Muscle of leg (tissue), 16 donors: ENCODE measurements around the gene AP2S1. TPM values are rescaled to one million over a fixed set of nuclear protein-coding genes. Genes with fewer than 3 reads are reported as not detected.

Experiments
- DNase-seq: peaks from one replicate; pipeline ENCODE4 v3.0.0; 2013
- H3K27ac ChIP-seq: one replicate; pipeline ENCODE4 v1.5.1; 2013; ENCODE audit warnings: mild to moderate bottlenecking, low read length, control low read depth
- H3K27me3 ChIP-seq: one replicate; pipeline ENCODE4 v1.6.1; 2013; ENCODE audit warnings: low read length; ENCODE audit not compliant: control insufficient read depth, insufficient read depth
- H3K36me3 ChIP-seq: one replicate; pipeline ENCODE4 v1.6.1; 2013; ENCODE audit warnings: low read length; ENCODE audit not compliant: control insufficient read depth, insufficient read depth
- H3K4me1 ChIP-seq: one replicate; pipeline ENCODE4 v1.6.1; 2013; ENCODE audit warnings: low read length; ENCODE audit not compliant: control insufficient read depth, insufficient read depth
- H3K4me3 ChIP-seq: one replicate; pipeline ENCODE4 v1.5.1; 2013; ENCODE audit warnings: low read length, control low read depth
- H3K9me3 ChIP-seq: replicated peaks from 2 replicates; pipeline ENCODE4 v1.6.1; 2013; ENCODE audit warnings: low read depth, low read length; ENCODE audit not compliant: control insufficient read depth
- WGBS: methylation state at CpG from one replicate; pipeline ENCODE4 v1.1.5; 2013; ENCODE audit warnings: missing lambda C conversion rate; ENCODE audit not compliant: insufficient coverage; 5-methylcytosine and 5-hydroxymethylcytosine counted together
- long read RNA-seq, 11 donors: transcript quantifications; one replicate each; lab custom pipeline, GENCODE V29; 2026
- polyA plus RNA-seq, 8 donors: library from polyadenylated mRNA; unstranded; fragments of 120-200 nt; gene quantifications; one replicate each; pipeline versions ENCODE4 v1.2.1 to v1.2.3, GENCODE V29; 2013; ENCODE audit warnings: inconsistent platforms in 1 of 8, low replicate concordance in 1 of 8; ENCODE audit not compliant: insufficient read length in 8 of 8, insufficient read depth in 1 of 8
- total RNA-seq: library from RNA; stranded (reverse); fragments of 120-200 nt; gene quantifications from one replicate; pipeline ENCODE4 v1.2.4, GENCODE V29; 2013

AP2S1 gene
- total RNA-seq, result 70.4 TPM
- polyA plus RNA-seq, result 10 to 100 TPM; 52.8 to 72.3 (median 67.2) TPM
- long read RNA-seq, donor 1, transcript AP2S1-201 (5 exons, 935 nt), result major isoform, 17 of 19 reads
- long read RNA-seq, donor 1, partial matches to known transcripts, result 0 of 19 reads
- long read RNA-seq, donor 1, other reads (novel, unspliced or antisense), result 0 of 19 reads
- long read RNA-seq, donor 2, transcript AP2S1-201 (5 exons, 935 nt), result major isoform, 6 of 7 reads
- long read RNA-seq, donor 2, partial matches to known transcripts, result 0 of 7 reads
- long read RNA-seq, donor 2, other reads (novel, unspliced or antisense), result 0 of 7 reads
- long read RNA-seq, donor 3, transcript AP2S1-201 (5 exons, 935 nt), result major isoform, 34 of 40 reads
- long read RNA-seq, donor 3, partial matches to known transcripts, result 0 of 40 reads
- long read RNA-seq, donor 3, other reads (novel, unspliced or antisense), result 0 of 40 reads
- long read RNA-seq, donor 4, transcript AP2S1-201 (5 exons, 935 nt), result major isoform, 39 of 50 reads
- long read RNA-seq, donor 4, partial matches to known transcripts, result 0 of 50 reads
- long read RNA-seq, donor 4, other reads (novel, unspliced or antisense), result 0 of 50 reads
- long read RNA-seq, donor 5, transcript AP2S1-204 (4 exons, 707 nt), result minor isoform, 7 of 126 reads
- long read RNA-seq, donor 5, transcript AP2S1-203 (4 exons, 636 nt), result minor isoform, 5 of 126 reads
- long read RNA-seq, donor 5, transcript AP2S1-201 (5 exons, 935 nt), result major isoform, 108 of 126 reads
- long read RNA-seq, donor 5, partial matches to known transcripts, result 0 of 126 reads
- long read RNA-seq, donor 5, other reads (novel, unspliced or antisense), result 0 of 126 reads
- long read RNA-seq, donor 6, transcript AP2S1-201 (5 exons, 935 nt), result major isoform, 51 of 59 reads
- long read RNA-seq, donor 6, partial matches to known transcripts, result 0 of 59 reads
- long read RNA-seq, donor 6, other reads (novel, unspliced or antisense), result 0 of 59 reads
- long read RNA-seq, donor 7, transcript AP2S1-201 (5 exons, 935 nt), result major isoform, 51 of 68 reads
- long read RNA-seq, donor 7, transcript AP2S1-204 (4 exons, 707 nt), result minor isoform, 5 of 68 reads
- long read RNA-seq, donor 7, partial matches to known transcripts, result 0 of 68 reads
- long read RNA-seq, donor 7, other reads (novel, unspliced or antisense), result 0 of 68 reads
- long read RNA-seq, donor 8, transcript AP2S1-201 (5 exons, 935 nt), result major isoform, 32 of 45 reads
- long read RNA-seq, donor 8, partial matches to known transcripts, result 0 of 45 reads
- long read RNA-seq, donor 8, other reads (novel, unspliced or antisense), result 0 of 45 reads
- long read RNA-seq, donor 9, transcript AP2S1-201 (5 exons, 935 nt), result major isoform, 29 of 38 reads
- long read RNA-seq, donor 9, partial matches to known transcripts, result 0 of 38 reads
- long read RNA-seq, donor 9, other reads (novel, unspliced or antisense), result 0 of 38 reads
- long read RNA-seq, donor 10, transcript AP2S1-201 (5 exons, 935 nt), result major isoform, 65 of 83 reads
- long read RNA-seq, donor 10, transcript AP2S1-204 (4 exons, 707 nt), result minor isoform, 5 of 83 reads
- long read RNA-seq, donor 10, partial matches to known transcripts, result 0 of 83 reads
- long read RNA-seq, donor 10, other reads (novel, unspliced or antisense), result 0 of 83 reads
- long read RNA-seq, donor 11, transcript AP2S1-203 (4 exons, 636 nt), result minor isoform, 6 of 63 reads
- long read RNA-seq, donor 11, transcript AP2S1-201 (5 exons, 935 nt), result major isoform, 54 of 63 reads
- long read RNA-seq, donor 11, partial matches to known transcripts, result 0 of 63 reads
- long read RNA-seq, donor 11, other reads (novel, unspliced or antisense), result 0 of 63 reads

DNA sequence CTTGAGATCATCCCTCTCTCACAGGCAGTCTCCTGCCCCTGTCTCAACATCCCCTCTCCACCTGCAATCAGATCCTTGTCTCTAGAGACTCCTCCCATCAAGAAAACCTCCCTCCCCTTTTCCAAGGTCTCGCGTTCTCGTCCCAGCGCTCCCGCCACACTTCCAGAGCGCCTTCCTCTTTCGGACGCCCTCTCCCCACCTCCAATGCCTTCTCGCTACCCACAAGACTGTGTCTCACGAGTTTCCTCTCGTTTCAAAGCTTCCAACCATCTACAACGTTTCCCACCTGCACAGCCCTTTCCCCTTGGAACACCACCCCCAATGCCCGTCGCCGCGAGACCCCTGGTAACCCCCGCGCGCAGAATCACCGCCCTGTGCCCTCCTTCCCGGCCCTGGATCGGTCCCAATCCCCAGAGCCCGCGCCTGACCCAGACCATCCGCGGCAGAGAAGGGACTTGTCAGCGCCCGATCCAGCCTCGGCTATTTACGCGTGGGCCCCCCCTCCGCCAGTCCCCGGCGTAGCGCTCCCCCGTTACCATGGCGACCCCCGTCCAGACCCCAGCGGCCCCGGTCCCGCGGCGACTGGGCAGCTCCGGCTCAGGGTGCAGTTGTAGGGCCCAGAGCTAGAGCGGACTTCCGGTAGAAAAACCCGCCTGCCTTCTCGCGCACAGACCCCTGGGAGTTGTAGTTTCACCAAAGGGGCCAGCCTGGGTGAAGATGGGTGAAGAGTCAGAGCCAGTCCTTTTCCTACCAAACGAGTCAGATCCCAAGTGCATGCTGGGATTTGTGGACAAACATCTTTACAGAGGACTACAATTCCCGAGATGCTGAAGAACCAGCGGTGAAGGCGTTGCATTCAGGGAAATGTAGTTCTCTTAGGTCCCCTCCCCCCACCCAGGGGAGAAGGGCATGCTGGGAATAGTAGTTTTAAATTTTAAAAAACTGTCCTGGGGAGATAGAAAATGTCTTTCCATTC is at the start of gene AP2S1:
Gene AP2S1 (minus strand): TSS at position 619 of the 976 bp plus-strand sequence. CDS start 80 bp downstream, at position 539.
- DNase-seq, result peak; percentile 100
- Histone ChIP-seq H3K4me3 (peak within 1 kb of the TSS; percentile 97), H3K36me3 (peaks cover 4% of the 10 kb centered on the region), H3K4me1 (peaks cover 12% of the 10 kb centered on the region), H3K9me3 (no peaks in the 10 kb centered on the region), H3K27ac (peak within 1 kb of the TSS; percentile 97), H3K27me3 (no peaks in the 10 kb centered on the region)
- WGBS, result under 1% methylated on average over 39 of the region's 53 CpGs

DNA sequence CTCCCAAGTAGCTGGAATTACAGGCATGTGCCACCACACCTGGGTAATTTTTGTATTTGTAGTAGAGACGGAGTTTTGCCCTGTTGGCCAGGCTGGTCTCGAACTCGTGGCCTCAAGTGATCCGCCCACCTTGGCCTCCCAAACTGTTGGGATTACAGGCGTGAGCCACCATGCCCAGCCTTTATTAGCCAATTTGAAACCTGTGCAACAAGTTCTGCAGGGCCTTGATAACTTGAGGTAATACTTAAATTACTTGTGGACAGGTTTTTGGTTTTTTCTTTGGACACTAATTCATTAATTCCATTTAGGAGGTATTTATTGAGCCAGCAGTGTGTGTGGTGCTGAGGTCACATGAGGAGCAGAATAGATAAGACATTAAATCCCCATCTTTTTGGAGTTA is 49.7 kb upstream of the AP2S1 start:
- DNase-seq, result no peak
- Histone ChIP-seq H3K27ac (no peak overlapping the region), H3K4me3 (no peak overlapping the region), H3K9me3 (no peaks in the 10 kb centered on the region), H3K4me1 (peaks cover 38% of the 10 kb centered on the region), H3K36me3 (no peaks in the 10 kb centered on the region), H3K27me3 (no peaks in the 10 kb centered on the region)
- 100% methylated on average over 4 of the region's 5 CpGs for WGBS

DNA sequence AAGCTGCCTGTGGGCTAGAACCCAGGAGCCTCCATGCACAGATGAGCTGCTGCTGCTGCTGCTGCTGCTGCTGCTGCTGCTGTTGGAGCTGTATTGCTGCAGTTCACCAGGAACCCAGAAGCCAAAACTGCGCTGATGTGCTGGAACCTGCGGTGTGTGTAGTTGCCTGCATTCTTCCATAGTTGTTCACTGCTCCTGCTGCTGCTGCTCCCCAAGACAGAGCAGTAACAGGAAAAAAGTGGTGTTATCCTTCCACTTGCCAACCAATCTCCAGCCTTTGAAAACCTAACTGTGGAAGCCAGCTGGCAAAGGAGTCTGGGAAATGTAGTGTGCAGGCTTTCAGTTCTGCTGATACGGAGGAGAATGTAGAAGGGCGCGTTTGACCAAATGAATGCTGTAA is 48.1 kb upstream of the AP2S1 start:
- no peak overlapping the region for H3K4me3 ChIP-seq

DNA sequence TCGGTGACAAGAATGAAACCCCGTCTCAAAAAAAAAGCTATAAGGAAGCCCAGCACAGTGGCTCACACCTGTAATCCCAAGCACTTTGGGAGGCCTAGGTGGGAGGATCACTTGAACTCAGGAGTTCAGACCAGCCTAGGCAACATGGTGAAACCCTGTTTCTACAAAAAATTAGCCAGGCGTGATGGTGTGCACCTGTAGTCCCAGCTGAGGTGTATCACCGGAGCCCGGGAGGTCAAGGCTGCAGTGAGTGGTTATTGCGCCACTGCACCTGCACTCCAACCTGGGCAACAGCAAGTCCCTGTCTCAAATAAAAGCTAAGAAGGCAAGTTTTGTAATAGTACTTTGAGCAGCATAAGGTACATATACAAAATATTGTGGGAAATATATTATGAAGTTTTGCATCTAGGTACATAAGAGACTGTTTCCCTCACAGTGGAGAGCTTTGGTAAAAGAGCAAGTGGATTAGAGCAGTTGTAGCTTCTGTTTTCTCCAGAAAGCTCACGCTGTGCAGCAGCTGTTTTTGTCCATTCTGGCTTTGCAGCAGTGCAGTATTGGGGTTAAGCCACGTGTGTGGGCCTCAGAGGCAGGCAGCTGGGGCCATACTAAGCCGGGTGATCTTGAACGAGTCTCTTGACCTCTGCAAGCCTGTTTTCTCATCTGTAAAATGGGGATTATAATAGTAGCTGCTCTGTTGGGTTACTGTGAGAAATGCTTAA is 45.6 kb upstream of the AP2S1 start:
- Histone ChIP-seq H3K4me1 (peaks cover 14% of the 10 kb centered on the region), H3K27me3 (no peaks in the 10 kb centered on the region), H3K27ac (peak overlapping the region; percentile 29), H3K9me3 (no peaks in the 10 kb centered on the region), H3K36me3 (no peaks in the 10 kb centered on the region), H3K4me3 (no peak overlapping the region)
- peak; percentile 69 for DNase-seq
- WGBS, result 76% methylated on average over 8 of the region's 10 CpGs

More for the DNA sequence above, 48.1 kb upstream of the AP2S1 start:
- DNase-seq, result peak; percentile 90
- Histone ChIP-seq H3K36me3 (no peaks in the 10 kb centered on the region), H3K9me3 (no peaks in the 10 kb centered on the region), H3K27me3 (no peaks in the 10 kb centered on the region), H3K4me1 (peaks cover 28% of the 10 kb centered on the region), H3K27ac (no peak overlapping the region)
- 40% methylated on average over 2 of the region's 5 CpGs for WGBS

DNA sequence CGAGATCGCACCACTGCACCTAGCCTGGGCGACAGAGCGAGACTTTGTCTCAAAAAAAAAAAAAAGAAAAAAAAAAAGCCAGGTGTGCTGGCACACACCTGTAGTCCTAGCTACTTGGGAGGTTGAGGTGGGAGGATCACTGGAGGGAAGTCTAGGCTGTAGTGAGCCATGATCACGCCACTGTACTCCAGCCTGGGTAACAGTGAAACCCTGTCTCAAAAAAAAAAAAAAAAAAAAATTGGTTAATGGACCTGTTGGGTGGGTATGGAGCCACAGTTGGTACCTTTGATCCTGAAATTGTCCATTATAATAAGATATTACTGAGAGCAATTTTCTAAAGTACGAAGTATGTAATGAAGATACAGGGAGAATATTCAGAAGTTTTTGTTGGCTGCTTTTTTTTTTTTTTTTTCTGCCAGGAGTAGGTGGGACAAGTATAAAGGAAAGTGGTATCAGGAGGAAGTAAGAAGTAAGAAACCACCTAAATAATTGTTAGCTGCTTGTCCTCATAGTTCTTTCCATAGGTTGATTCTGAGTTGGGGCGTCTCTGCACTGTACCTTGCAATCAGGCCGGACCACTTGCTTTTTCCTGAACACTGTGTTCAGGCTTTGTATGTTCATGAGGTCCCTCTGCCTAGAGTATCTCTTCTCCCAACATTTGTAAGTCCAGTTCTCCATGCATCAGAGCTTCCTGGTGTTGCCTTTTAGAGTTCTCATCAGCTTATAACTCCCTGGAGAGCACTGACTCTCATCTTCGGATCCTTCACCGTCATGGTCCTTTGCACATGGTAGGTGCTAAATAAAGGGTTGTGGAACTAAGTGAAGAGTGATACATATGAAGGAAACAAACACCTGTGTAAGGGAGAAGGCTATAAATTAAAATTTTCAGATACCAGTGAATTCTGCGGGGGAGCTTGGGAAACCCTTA is 41.9 kb upstream of the AP2S1 start:
- DNase-seq, result no peak
- Histone ChIP-seq H3K36me3 (peaks cover 2% of the 10 kb centered on the region), H3K4me3 (no peak overlapping the region), H3K4me1 (peaks cover 10% of the 10 kb centered on the region), H3K27ac (no peak overlapping the region), H3K27me3 (no peaks in the 10 kb centered on the region), H3K9me3 (peaks cover 2% of the 10 kb centered on the region)
- 83% methylated on average over 7 of the region's 11 CpGs for WGBS

DNA sequence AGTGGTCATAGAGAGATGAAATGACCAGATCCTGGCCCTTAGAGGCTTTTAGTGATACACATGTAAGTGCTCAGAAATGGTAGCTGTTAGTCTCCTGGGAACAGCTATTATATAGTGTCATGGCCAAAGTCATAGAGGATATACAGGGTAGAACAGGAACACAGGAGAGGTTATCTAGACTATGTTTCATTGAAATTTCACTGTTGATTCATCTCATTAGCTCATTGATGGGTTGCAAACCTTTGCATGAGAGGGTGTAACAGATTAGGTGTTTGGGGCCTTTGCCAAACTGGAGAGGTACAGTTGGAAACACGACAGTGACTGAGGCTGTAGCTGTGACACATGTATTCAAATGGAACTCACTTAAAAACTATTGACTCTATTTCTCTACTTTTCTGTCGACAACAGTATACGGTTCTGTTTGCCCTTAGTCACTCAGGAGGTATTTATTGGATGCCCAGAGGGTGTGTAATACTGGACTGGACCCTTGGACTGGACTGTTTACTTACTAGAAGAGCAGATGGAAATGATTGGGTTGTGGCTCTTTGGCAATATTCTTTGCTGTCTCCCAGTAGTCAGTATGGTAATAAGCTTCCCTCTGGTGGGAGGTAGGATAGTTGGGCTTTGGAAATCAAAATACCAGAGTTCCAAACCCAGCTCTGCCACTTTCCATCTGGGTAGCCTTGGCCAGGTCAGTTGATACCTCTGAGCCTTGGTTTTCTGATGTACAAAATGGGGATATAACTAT is 40.0 kb upstream of the AP2S1 start:
- Histone ChIP-seq H3K27me3 (no peaks in the 10 kb centered on the region), H3K4me3 (no peak overlapping the region), H3K9me3 (peaks cover 3% of the 10 kb centered on the region), H3K27ac (no peak overlapping the region), H3K36me3 (peaks cover 4% of the 10 kb centered on the region), H3K4me1 (peaks cover 3% of the 10 kb centered on the region)
- WGBS, result 40% methylated on average over 1 of the region's 3 CpGs
- no peak for DNase-seq

DNA sequence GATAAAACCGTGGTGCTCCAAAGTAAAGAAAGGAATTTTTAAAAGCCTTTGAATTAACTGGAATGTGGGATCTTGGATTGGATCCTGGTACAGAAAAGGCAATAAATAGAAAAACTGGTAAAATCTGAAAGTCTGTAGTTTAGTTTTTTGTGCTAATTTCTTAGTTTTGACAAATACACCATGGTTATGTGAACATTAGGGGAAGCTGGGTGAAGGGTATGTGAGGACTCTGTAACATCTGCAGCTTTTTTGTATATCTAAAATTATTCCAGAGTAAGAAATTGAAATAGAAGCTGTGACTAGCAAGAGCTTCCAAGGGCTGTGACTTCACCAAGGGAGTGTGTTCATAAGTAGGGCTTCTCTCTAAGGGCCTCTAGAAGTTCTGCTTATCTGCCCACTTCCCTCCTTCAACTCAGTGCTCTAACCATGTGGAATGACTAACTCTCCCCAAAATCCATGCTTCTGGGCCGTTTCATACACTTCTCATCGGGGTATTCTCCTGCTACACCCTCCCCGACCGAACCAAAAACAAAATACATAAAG is 36.7 kb upstream of the AP2S1 start:
- no peaks in the 10 kb centered on the region for H3K27me3 ChIP-seq
- 92% methylated on average over 5 of the region's 5 CpGs for WGBS
- H3K27ac ChIP-seq, result no peak overlapping the region
- H3K9me3 ChIP-seq, result peaks cover 3% of the 10 kb centered on the region
- no peak overlapping the region for H3K4me3 ChIP-seq
- peaks cover 4% of the 10 kb centered on the region for H3K36me3 ChIP-seq
- H3K4me1 ChIP-seq, result peaks cover 3% of the 10 kb centered on the region
- no peak for DNase-seq
